Measurements from ENCODE around the gene FASTKD1.

Gene FASTKD1

GRCh38 chr2:169495310-169495928 is 78.2 kb downstream of the FASTKD1 start:
- no peak for DNase-seq

GRCh38 chr2:169493360-169493759 is 80.3 kb downstream of the FASTKD1 start:
- no peak for DNase-seq

- no peak for DNase-seq
Observed at GRCh38 chr2:169491378-169491777, 82.3 kb downstream of the FASTKD1 start.

GRCh38 chr2:169490834-169491233 is 82.8 kb downstream of the FASTKD1 start:
- DNase-seq: no peak

- no peak for DNase-seq
Observed at GRCh38 chr2:169486487-169486886, 87.2 kb downstream of the FASTKD1 start.

GRCh38 chr2:169485650-169486138 is 88.0 kb downstream of the FASTKD1 start:
- DNase-seq: no peak

- no peak for DNase-seq
Observed at GRCh38 chr2:169480079-169480465, 93.6 kb downstream of the FASTKD1 start.

Data from NCI-H187 (cell line).